Fibroblast of villous mesenchyme (primary cell): Measurements from ENCODE around the gene SLC19A1. TPM values are rescaled to one million over a fixed set of nuclear protein-coding genes. Genes with fewer than 3 reads are reported as not detected.

Source experiments
- DNase-seq: peaks from one replicate; pipeline ENCODE4 v3.0.0-alpha.2; 2010; ENCODE audit warnings: low read depth
- H3K4me3 ChIP-seq: 2 replicates; pipeline ENCODE4 v1.5.1; 2011; ENCODE audit warnings: low read depth, mild to moderate bottlenecking, low read length
- total RNA-seq: library from RNA; depleted of rRNA; stranded (reverse); fragments of >200 nt; gene quantifications from 2 replicates; pipeline ENCODE4 v1.2.3, GENCODE V29; 2012
- TF ChIP-seq, protein P1 (sequence below): IDR thresholded peaks from 2 replicates; pipeline ENCODE4 v1.5.1; 2012; ENCODE audit warnings: low read depth, mild to moderate bottlenecking, low read length; ENCODE audit not compliant: insufficient read depth

SLC19A1 gene
- total RNA-seq, 1 donor: 6.5 TPM

DNA sequence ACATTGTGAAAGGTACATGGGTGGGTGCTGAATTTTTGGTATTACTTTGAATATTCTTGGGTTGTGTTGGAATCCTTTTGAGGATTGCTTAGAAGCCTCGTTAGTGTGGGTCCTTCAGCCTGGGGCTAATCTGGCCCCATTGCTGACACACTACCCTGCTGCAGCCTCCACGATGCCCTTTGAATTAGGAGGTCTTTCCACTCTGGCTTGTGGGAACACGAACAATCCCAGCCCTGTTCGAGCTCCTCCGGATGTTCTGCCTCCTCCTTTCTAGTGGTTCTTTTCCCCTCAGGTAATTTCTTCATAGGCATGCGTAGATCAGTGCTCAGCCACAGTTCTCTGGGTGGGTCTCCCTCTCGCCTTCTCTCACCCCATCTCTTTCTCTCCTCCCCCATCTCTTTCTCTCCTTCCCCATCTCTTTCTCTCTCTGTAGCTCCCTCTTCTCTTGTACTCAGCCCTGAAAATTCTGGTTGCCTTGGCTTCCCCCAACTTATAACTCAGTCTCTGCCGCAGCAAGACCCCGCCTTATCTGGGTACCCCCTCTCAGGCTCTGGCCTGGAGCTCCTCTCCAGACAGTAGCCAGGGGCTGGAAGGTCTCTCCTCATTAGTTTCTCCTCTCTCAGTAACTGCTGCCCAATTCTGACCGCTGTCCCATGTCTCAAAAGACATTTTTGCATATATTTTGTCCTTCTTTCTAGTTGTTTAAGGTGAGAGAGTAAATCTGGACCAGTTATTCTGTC is 46.0 kb upstream of the SLC19A1 start:
- TF ChIP-seq, protein P1, sequence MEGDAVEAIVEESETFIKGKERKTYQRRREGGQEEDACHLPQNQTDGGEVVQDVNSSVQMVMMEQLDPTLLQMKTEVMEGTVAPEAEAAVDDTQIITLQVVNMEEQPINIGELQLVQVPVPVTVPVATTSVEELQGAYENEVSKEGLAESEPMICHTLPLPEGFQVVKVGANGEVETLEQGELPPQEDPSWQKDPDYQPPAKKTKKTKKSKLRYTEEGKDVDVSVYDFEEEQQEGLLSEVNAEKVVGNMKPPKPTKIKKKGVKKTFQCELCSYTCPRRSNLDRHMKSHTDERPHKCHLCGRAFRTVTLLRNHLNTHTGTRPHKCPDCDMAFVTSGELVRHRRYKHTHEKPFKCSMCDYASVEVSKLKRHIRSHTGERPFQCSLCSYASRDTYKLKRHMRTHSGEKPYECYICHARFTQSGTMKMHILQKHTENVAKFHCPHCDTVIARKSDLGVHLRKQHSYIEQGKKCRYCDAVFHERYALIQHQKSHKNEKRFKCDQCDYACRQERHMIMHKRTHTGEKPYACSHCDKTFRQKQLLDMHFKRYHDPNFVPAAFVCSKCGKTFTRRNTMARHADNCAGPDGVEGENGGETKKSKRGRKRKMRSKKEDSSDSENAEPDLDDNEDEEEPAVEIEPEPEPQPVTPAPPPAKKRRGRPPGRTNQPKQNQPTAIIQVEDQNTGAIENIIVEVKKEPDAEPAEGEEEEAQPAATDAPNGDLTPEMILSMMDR: no peak
- DNase-seq: no peak
- H3K4me3 ChIP-seq: no peak overlapping the region

DNA sequence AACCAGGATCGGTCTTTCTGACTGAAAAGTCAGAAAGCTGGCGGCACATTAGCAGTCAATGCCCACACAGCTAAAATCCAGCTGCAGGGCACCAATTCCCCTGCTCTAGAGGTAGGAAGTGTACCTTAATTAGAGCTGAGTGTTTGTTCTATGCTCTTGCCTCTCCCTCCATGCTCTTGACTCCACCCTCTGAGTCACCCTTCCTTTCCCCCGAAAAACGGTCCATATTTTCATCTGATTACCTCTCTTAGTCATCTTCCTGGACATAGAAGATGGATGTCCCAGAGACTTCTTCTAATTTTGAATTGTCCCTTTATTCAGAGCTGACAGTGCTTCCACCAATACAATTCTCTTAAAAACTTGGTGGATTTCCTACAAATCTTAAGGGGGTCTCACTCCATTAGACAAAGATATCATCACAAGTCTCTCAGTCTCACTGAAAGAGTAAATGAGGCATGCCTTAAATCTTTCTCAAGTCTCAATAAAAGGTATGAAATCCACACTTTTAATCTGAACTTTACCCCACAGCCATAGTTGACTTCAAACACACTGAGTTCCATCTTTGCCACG is 44.1 kb upstream of the SLC19A1 start:
- no peak for DNase-seq
- H3K4me3 ChIP-seq: no peak overlapping the region
- TF ChIP-seq, protein P1: no peak

DNA sequence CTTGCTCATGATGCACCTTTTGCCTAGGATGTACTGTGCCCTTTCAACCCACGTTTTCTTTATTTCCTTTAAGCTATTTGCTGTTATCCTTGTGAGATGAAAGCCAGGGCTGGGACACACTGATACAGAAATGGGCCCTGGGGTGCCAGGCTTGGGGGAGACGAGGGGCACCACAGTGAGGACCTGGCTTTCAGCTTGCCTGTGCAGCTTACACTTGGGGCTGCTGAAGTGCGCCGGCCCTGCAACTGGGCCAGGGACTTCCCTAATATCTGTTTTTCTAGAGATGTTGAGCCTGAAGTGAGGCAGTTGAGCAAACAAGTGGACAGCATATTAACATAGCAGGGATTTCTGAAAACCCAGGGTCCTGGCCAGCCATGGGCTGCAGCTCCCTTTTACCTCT is 42.5 kb upstream of the SLC19A1 start:
- no peak for DNase-seq
- no peak overlapping the region for H3K4me3 ChIP-seq
- TF ChIP-seq, protein P1: no peak

DNA sequence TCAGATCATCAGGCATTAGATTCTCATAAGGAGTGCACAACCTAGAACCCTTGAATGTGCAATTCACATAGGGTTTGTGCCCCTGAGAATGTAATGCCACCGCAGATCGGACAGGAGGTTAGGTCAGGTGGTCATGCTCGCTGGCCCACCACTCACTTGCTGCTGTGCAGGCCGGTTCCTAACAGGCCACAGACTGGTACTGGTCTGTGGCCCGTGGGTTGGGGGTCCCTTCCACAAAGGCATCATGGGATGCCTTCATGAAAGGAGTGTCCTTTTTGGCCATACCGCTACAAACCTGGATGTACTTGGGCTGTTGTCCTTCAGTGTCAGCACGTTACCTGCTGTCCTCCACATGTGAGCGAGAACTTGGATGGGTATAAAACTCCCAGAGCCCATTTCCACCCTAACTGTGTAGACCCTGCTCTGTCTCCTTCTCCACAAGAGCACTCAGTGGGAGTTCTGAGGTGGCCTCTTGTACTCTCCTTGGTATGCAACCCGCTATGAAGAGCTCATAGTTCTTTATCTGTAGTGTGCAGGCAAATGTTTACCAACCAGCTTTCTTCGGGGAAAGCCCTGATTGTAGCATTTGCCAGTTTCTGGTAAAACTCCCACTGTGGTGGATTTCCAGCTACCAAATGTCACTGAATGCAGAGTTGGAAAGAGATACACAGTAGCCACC is 41.7 kb upstream of the SLC19A1 start:
- DNase-seq: no peak
- H3K4me3 ChIP-seq: no peak overlapping the region
- TF ChIP-seq, protein P1: no peak

DNA sequence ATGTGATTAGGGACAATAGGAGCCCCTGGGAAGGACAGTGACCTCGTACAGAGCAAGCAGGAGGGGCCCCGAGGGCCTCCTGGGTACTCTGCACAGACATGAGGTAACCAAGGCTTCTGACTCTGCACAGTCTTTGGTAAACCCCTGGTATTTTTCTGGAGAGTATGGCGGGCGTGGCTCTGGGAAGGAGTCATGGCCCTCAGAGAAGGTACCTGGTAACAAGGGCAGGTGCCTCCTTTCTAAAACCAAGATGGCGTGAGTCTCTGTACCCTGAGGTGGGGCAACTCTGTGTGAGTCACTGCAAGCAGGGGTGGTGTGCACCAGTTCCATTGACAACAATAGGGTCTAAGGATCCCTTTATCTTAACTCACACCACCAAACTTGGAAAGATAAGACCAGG is 39.9 kb upstream of the SLC19A1 start:
- no peak overlapping the region for H3K4me3 ChIP-seq
- TF ChIP-seq, protein P1: no peak
- no peak for DNase-seq

DNA sequence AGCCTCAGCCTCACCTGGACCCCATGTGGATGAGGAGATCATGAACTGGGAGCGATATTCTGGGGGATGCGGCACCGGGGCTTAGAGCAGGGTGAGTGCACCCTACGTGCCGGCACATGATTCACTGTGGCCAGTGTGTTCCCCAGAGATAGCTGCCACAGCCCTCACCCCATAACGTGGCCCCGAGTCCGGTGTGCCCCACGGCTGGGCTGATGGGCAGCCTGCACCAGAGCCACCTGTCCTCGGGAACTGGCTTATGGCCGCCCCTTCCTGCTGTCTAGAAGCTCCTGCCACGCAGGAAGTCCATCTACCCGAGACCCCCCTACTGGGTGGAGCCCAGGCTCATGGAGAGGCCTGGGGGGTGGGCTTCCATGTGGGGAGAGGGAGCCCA is 39.1 kb upstream of the SLC19A1 start:
- H3K4me3 ChIP-seq: no peak overlapping the region
- DNase-seq: no peak

More for the DNA sequence above, 39.1 kb upstream of the SLC19A1 start:
- TF ChIP-seq, protein P1: no peak
